Upper lobe of left lung (tissue), 6 donors: Measurements from ENCODE around the gene HIVEP3. TPM values are rescaled to one million over a fixed set of nuclear protein-coding genes. Genes with fewer than 3 reads are reported as not detected.

ENCODE experiments used
- ATAC-seq, 2 donors: fragments of 200-7000 bp; cut with Tn5 transposase; one replicate each; pipeline ENCODE4 v1.9.1; 2022; ENCODE audit warnings: mild to moderate bottlenecking in 2 of 2, moderate library complexity in 2 of 2; ENCODE audit not compliant: low FRiP score in 2 of 2
- DNase-seq, 2 donors: peaks; one replicate each; pipeline ENCODE4 v3.0.0-alpha.2; 2019 to 2020
- H3K27ac ChIP-seq, 4 donors: fragments of 200-600 bp; sonication (generic); one replicate each; pipeline ENCODE4 v1.5.1; 2016 to 2019
- H3K27me3 ChIP-seq, 4 donors: fragments of 200-600 bp; sonication (generic); one replicate each; pipeline ENCODE4 v1.5.1; 2017 to 2019
- H3K36me3 ChIP-seq, 4 donors: fragments of 200-600 bp; sonication (generic); one replicate each; pipeline ENCODE4 v1.5.1; 2016 to 2019
- H3K4me1 ChIP-seq, 4 donors: fragments of 200-600 bp; sonication (generic); one replicate each; pipeline ENCODE4 v1.5.1; 2018 to 2019
- H3K4me3 ChIP-seq, 4 donors: fragments of 200-600 bp; sonication (generic); one replicate each; pipeline ENCODE4 v1.5.1; 2017 to 2019; ENCODE audit warnings: mild to moderate bottlenecking in 2 of 4, moderate library complexity in 1 of 4
- H3K9me3 ChIP-seq, 4 donors: fragments of 200-600 bp; sonication (generic); one replicate each; pipeline ENCODE4 v1.5.1; 2018 to 2019
- EP300 ChIP-seq, 4 donors: sonication (generic); formaldehyde crosslinking; IDR thresholded peaks; one replicate each; pipeline ENCODE4 v1.5.1; 2017; ENCODE audit warnings: antibody characterized with exemption in 4 of 4, control low read depth in 2 of 4
- POLR2A ChIP-seq, 4 donors: fragments of 450-650 bp; IDR thresholded peaks; one replicate each; pipeline ENCODE4 v1.5.1; 2016 to 2017; ENCODE audit warnings: antibody characterized with exemption in 4 of 4, mild to moderate bottlenecking in 2 of 4
- POLR2AphosphoS5 ChIP-seq, 2 donors: sonication (generic); formaldehyde crosslinking; IDR thresholded peaks; one replicate each; pipeline ENCODE4 v1.5.1; 2017; ENCODE audit warnings: antibody characterized with exemption in 2 of 2
- WGBS, 2 donors: methylation state at CpG; one replicate each; pipeline ENCODE4 v1.1.5; 2017 to 2018; 5-methylcytosine and 5-hydroxymethylcytosine counted together
- total RNA-seq, 6 donors: library from RNA; depleted of rRNA in 4 of 6; stranded (reverse); fragments of >200 nt in 4 of 6; gene quantifications; one replicate each; pipeline versions ENCODE4 v1.1.0 to v1.2.1, GENCODE V29; 2016 to 2021
- TF ChIP-seq, protein P1 (sequence below), 6 experiments: fragments of 450-650 bp in 4 of 6; fragments of 200-600 bp in 2 of 6; sonication (generic) in 2 of 6; IDR thresholded peaks; one replicate each; pipeline ENCODE4 v1.5.1; 2016 to 2019; ENCODE audit warnings: antibody characterized with exemption in 6 of 6
- donor health status: DM: no; HTN: no; CAD: no; lungs with moderate emphysema.
- donor health status: DM: no; HTN: yes; CAD: no; lungs with severe emphysema.

The HIVEP3 gene
- total RNA-seq, 6 donors from 2014 or later: 9.7 to 23.0 (median 11.6) TPM

DNA sequence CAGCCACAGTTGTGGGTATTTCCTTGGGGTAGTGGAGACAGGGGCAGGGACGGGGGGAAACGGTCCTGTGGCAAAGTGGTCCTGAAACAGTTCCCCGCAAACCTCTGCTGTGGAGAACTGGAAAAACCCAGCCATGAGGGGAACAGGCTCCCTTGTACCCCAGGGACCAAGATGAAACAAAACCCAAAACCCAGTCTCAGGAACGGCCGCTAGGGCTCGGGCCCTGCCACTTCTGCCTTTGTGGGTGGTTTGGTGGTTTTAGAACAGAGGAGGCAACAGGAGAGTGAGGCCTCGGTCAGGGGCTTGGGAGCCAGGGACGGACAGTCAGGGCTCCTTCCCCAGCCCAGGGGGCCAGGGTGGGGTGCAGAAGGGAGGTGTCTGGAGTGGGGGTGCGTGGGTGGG lies 409.5 kb downstream of the HIVEP3 start:
- no peak for TF ChIP-seq POLR2AphosphoS5 (IDR thresholded peaks at IDR 0.05)
- TF ChIP-seq, protein P1, sequence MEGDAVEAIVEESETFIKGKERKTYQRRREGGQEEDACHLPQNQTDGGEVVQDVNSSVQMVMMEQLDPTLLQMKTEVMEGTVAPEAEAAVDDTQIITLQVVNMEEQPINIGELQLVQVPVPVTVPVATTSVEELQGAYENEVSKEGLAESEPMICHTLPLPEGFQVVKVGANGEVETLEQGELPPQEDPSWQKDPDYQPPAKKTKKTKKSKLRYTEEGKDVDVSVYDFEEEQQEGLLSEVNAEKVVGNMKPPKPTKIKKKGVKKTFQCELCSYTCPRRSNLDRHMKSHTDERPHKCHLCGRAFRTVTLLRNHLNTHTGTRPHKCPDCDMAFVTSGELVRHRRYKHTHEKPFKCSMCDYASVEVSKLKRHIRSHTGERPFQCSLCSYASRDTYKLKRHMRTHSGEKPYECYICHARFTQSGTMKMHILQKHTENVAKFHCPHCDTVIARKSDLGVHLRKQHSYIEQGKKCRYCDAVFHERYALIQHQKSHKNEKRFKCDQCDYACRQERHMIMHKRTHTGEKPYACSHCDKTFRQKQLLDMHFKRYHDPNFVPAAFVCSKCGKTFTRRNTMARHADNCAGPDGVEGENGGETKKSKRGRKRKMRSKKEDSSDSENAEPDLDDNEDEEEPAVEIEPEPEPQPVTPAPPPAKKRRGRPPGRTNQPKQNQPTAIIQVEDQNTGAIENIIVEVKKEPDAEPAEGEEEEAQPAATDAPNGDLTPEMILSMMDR (IDR thresholded peaks at IDR 0.05): no peak
- no peak for TF ChIP-seq POLR2A (IDR thresholded peaks at IDR 0.05)
- no peak for TF ChIP-seq EP300 (IDR thresholded peaks at IDR 0.05)
- peaks cover 0 to 26% (median 0%) of the 10 kb centered on the region in 4 donors for H3K36me3 ChIP-seq
- 78% methylated on average over 9 of the region's 9 CpGs for WGBS, 2 donors
- peaks cover 4 to 14% (median 9%) of the 10 kb centered on the region in 4 donors for H3K4me1 ChIP-seq
- H3K27ac ChIP-seq: no peak overlapping the region
- no peak overlapping the region for H3K4me3 ChIP-seq
- H3K27me3 ChIP-seq: no peaks in the 10 kb centered on the region
- H3K9me3 ChIP-seq: no peaks in the 10 kb centered on the region
- ATAC-seq: no peak
- no peak for DNase-seq

DNA sequence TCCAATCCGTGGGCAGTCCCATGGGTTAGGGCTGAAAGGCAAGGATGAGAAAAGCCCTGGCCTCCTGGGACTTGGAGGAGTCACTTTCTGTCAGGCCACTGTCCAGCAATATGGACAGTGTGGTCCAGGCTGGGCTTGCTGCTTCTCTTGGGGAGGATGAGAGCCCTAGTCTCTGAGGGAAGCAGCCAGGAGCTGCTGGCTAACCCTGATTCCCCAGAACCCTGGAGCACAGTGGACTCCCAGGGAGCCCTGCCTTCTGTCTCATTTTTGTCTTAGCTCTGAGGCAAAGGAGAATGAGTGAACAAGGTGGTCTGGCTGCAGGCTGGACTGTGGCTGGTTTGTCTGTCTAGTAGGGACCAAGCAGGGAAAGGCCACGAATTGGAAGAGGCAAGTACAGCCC lies 410.4 kb downstream of the HIVEP3 start:
- peaks cover 4 to 9% (median 6%) of the 10 kb centered on the region in 4 donors for H3K4me1 ChIP-seq
- 83 to 100% methylated on average over 1 to 2 of the region's 2 CpGs for WGBS, 2 donors
- DNase-seq: no peak
- ATAC-seq: no peak
- H3K27ac ChIP-seq: no peak overlapping the region
- TF ChIP-seq POLR2A (IDR thresholded peaks at IDR 0.05) (no peak), POLR2AphosphoS5 (IDR thresholded peaks at IDR 0.05) (no peak), EP300 (IDR thresholded peaks at IDR 0.05) (no peak)
- TF ChIP-seq, protein P1 (IDR thresholded peaks at IDR 0.05): no peak
- H3K9me3 ChIP-seq: no peaks in the 10 kb centered on the region
- H3K4me3 ChIP-seq: no peak overlapping the region
- no peaks in the 10 kb centered on the region for H3K27me3 ChIP-seq
- peaks cover 0 to 26% (median 0%) of the 10 kb centered on the region in 4 donors for H3K36me3 ChIP-seq

DNA sequence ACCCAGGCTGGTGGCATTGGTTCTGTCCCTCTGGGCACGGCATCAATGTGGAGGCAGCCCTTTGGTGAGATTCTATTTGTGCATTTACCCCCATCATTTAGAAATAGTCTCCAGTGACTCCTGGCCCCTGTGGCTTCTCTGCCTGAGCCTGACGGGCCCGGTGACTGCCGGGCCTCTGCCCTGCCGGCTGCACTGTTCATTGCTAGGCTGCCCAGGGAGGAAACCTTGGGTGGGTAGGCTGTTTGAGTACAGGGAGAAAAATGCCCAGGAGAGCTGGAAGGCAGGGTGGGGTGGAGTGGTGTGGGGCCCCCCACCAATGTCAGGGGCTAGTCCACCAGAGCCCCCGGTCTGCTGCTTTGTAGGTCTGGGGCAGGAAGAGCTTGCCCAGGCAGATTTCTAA lies 410.9 kb downstream of the HIVEP3 start:
- no peak for TF ChIP-seq POLR2AphosphoS5 (IDR thresholded peaks at IDR 0.05)
- no peak for TF ChIP-seq EP300 (IDR thresholded peaks at IDR 0.05)
- TF ChIP-seq, protein P1 (IDR thresholded peaks at IDR 0.05): no peak
- TF ChIP-seq POLR2A (IDR thresholded peaks at IDR 0.05): no peak
- peak overlapping the region in 1 of 4 donors; percentile 62 for H3K27ac ChIP-seq
- 88 to 100% methylated on average over 1 to 6 of the region's 6 CpGs for WGBS, 2 donors
- no peak overlapping the region for H3K4me3 ChIP-seq
- ATAC-seq (no peak), DNase-seq (no peak)
- peaks cover 4 to 9% (median 6%) of the 10 kb centered on the region in 4 donors for H3K4me1 ChIP-seq
- H3K27me3 ChIP-seq: no peaks in the 10 kb centered on the region
- no peaks in the 10 kb centered on the region for H3K9me3 ChIP-seq
- peaks cover 0 to 21% (median 0%) of the 10 kb centered on the region in 4 donors for H3K36me3 ChIP-seq

DNA sequence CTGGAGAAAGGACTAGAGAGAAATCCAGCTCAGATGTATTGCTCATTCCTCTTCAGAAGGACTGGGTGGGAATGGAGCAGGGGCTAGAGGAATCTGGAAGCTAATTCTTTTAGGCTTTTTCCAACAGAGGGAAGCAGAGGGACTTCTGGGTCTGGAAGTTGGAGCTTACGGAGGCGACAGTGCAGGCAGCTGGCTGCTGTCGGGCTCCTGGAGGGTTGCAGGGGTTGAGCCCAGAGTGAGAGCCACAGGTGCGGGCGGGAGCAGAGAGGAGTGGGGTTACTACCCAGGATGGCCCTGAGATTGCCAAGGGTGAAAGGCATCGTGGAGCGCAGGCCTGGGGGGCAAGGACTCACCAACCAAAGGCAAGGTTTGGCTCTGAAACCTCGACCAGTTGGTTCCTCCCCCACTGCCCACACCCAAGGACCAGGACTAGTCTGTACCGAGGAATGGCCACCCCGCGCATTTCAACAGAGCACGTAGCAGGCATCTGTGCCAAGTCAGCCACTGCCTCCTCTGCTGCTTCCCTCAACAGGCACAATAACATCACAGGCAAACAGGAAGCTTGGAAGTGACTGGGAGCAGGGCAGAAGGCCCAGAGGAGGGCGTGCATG lies 411.5 kb downstream of the HIVEP3 start:
- DNase-seq (no peak), ATAC-seq (no peak)
- H3K27me3 ChIP-seq: no peaks in the 10 kb centered on the region
- peak overlapping the region in 1 of 4 donors; percentile 62 for H3K27ac ChIP-seq
- peaks cover 0 to 15% (median 0%) of the 10 kb centered on the region in 4 donors for H3K36me3 ChIP-seq
- no peak overlapping the region for H3K4me3 ChIP-seq
- no peaks in the 10 kb centered on the region for H3K9me3 ChIP-seq
- peaks cover 4 to 12% (median 6%) of the 10 kb centered on the region in 4 donors for H3K4me1 ChIP-seq
- 73 to 93% methylated on average over 12 to 13 of the region's 13 CpGs for WGBS, 2 donors
- no peak for TF ChIP-seq POLR2AphosphoS5 (IDR thresholded peaks at IDR 0.05)
- TF ChIP-seq POLR2A (IDR thresholded peaks at IDR 0.05): no peak
- TF ChIP-seq EP300 (IDR thresholded peaks at IDR 0.05): no peak
- TF ChIP-seq, protein P1 (IDR thresholded peaks at IDR 0.05): no peak
